Glutamatergic neuron (in vitro differentiated cells): ENCODE measurements around the gene CNTNAP2. TPM values are rescaled to one million over a fixed set of nuclear protein-coding genes. Genes with fewer than 3 reads are reported as not detected.

Experiments used
- DNase-seq: peaks from one replicate; pipeline ENCODE4 v3.0.0; 2022
- H3K27ac Mint-ChIP-seq: one replicate; pipeline ENCODE4 v1.8.0; 2020; ENCODE audit warnings: mild to moderate bottlenecking, mixed read lengths, inconsistent platforms; ENCODE audit not compliant: unreplicated experiment
- H3K27me3 Mint-ChIP-seq: one replicate; pipeline ENCODE4 v1.8.0; 2020; ENCODE audit warnings: mild to moderate bottlenecking, moderate library complexity, mixed read lengths, inconsistent platforms; ENCODE audit not compliant: unreplicated experiment
- H3K36me3 Mint-ChIP-seq: one replicate; pipeline ENCODE4 v1.8.0; 2020; ENCODE audit warnings: mild to moderate bottlenecking, mixed read lengths, inconsistent platforms; ENCODE audit not compliant: unreplicated experiment
- H3K4me1 Mint-ChIP-seq: one replicate; pipeline ENCODE4 v1.8.0; 2020; ENCODE audit warnings: mild to moderate bottlenecking, low read depth, mixed read lengths, inconsistent platforms; ENCODE audit not compliant: unreplicated experiment
- H3K4me3 Mint-ChIP-seq: one replicate; pipeline ENCODE4 v1.8.0; 2020; ENCODE audit warnings: mild to moderate bottlenecking, mixed read lengths, inconsistent platforms; ENCODE audit not compliant: unreplicated experiment
- H3K9me3 Mint-ChIP-seq: one replicate; pipeline ENCODE4 v1.8.0; 2020; ENCODE audit warnings: mild to moderate bottlenecking, moderate library complexity, mixed read lengths, inconsistent platforms; ENCODE audit not compliant: unreplicated experiment
- CTCF ChIP-seq: fragments of 200-600 bp; sonication (generic); IDR thresholded peaks from one replicate; pipeline ENCODE4 v1.5.0; 2021; ENCODE audit not compliant: partially characterized antibody, unreplicated experiment
- total RNA-seq: library from RNA; stranded (reverse); fragmentation: NEBNext Ultra II Directional; extraction: Animal tissue kit (Norgen Biotek cat#: 25700); gene quantifications from one replicate; pipeline ENCODE4 v1.2.1, GENCODE V29; 2021; ENCODE audit not compliant: unreplicated experiment

Gene CNTNAP2
- total RNA-seq, 1 donor from 2014 or later = 25.8 TPM

- H3K27me3 Mint-ChIP-seq = no peaks in the 10 kb centered on the region
- no peaks in the 10 kb centered on the region for H3K4me1 Mint-ChIP-seq
- DNase-seq = no peak
- no peaks in the 10 kb centered on the region for H3K36me3 Mint-ChIP-seq
- H3K27ac Mint-ChIP-seq = no peak overlapping the region
- H3K9me3 Mint-ChIP-seq = no peaks in the 10 kb centered on the region
- no peak for TF ChIP-seq CTCF
- no peak overlapping the region for H3K4me3 Mint-ChIP-seq
Measured at GRCh38 chr7:146654048-146654447, 537.4 kb downstream of the CNTNAP2 start.

GRCh38 chr7:146655928-146656797, 539.6 kb downstream of the CNTNAP2 start:
- Mint-ChIP-seq H3K4me3 (no peak overlapping the region), H3K27ac (no peak overlapping the region), H3K9me3 (no peaks in the 10 kb centered on the region), H3K27me3 (no peaks in the 10 kb centered on the region), H3K4me1 (no peaks in the 10 kb centered on the region), H3K36me3 (no peaks in the 10 kb centered on the region)
- no peak for TF ChIP-seq CTCF
- no peak for DNase-seq

- Mint-ChIP-seq H3K9me3 (no peaks in the 10 kb centered on the region), H3K4me3 (no peak overlapping the region), H3K27me3 (no peaks in the 10 kb centered on the region), H3K4me1 (no peaks in the 10 kb centered on the region), H3K36me3 (no peaks in the 10 kb centered on the region), H3K27ac (no peak overlapping the region)
- no peak for TF ChIP-seq CTCF
- no peak for DNase-seq
Measured at GRCh38 chr7:146656988-146657387, 540.4 kb downstream of the CNTNAP2 start.

GRCh38 chr7:146658604-146659003, 542.0 kb downstream of the CNTNAP2 start:
- peak overlapping the region; percentile 17 for H3K27ac Mint-ChIP-seq
- TF ChIP-seq CTCF = no peak
- H3K27me3 Mint-ChIP-seq = no peaks in the 10 kb centered on the region

GRCh38 chr7:146659732-146660131, 543.1 kb downstream of the CNTNAP2 start:
- H3K9me3 Mint-ChIP-seq = no peaks in the 10 kb centered on the region
- H3K36me3 Mint-ChIP-seq = no peaks in the 10 kb centered on the region
- no peak overlapping the region for H3K27ac Mint-ChIP-seq
- no peak for TF ChIP-seq CTCF
- no peak for DNase-seq
- H3K4me1 Mint-ChIP-seq = no peaks in the 10 kb centered on the region
- no peak overlapping the region for H3K4me3 Mint-ChIP-seq
- no peaks in the 10 kb centered on the region for H3K27me3 Mint-ChIP-seq

More at GRCh38 chr7:146658604-146659003, 542.0 kb downstream of the CNTNAP2 start:
- Mint-ChIP-seq H3K36me3 (no peaks in the 10 kb centered on the region), H3K4me1 (no peaks in the 10 kb centered on the region), H3K9me3 (no peaks in the 10 kb centered on the region), H3K4me3 (no peak overlapping the region)
- no peak for DNase-seq
